ENCODE measurements around the gene CLCN5.

DNA sequence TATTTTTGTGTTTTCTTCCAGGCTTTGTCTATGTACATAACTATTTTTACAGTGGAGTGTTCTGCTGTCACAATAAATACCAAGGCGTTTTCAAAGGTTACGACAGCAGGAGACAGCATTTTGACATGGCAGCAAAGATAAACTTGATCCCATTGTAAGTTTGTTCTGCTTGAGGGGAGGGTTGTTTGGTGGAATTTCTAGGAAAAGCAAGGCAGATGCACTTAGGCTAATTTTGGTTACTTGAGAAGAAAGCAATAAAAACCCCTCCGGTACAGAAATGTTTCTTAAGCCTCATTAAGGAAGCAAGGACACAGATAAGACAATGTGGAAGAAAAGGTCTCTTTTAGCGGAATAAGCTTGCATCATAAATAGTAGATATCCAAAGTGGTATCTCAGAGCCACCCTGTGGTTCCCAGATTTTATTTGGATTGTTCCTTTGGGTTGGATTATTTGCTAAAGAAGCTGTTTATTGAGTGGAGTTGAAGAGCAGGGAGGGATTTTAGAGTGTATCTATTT, 54.3 kb downstream of the CLCN5 start:
- TF ChIP-seq GLIS3 (CRISPR knock-in tag; IDR thresholded peaks at IDR 0.05): no peak
- TF ChIP-seq, protein P1, sequence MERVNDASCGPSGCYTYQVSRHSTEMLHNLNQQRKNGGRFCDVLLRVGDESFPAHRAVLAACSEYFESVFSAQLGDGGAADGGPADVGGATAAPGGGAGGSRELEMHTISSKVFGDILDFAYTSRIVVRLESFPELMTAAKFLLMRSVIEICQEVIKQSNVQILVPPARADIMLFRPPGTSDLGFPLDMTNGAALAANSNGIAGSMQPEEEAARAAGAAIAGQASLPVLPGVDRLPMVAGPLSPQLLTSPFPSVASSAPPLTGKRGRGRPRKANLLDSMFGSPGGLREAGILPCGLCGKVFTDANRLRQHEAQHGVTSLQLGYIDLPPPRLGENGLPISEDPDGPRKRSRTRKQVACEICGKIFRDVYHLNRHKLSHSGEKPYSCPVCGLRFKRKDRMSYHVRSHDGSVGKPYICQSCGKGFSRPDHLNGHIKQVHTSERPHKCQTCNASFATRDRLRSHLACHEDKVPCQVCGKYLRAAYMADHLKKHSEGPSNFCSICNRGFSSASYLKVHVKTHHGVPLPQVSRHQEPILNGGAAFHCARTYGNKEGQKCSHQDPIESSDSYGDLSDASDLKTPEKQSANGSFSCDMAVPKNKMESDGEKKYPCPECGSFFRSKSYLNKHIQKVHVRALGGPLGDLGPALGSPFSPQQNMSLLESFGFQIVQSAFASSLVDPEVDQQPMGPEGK (CRISPR knock-in tag; IDR thresholded peaks at IDR 0.05; ENCODE audit: borderline replicate concordance): no peak
- no peak for TF ChIP-seq ZNF565 (CRISPR knock-in tag; conservative IDR thresholded peaks at IDR 0.05; ENCODE audit: low read depth)
- TF ChIP-seq, protein P2, sequence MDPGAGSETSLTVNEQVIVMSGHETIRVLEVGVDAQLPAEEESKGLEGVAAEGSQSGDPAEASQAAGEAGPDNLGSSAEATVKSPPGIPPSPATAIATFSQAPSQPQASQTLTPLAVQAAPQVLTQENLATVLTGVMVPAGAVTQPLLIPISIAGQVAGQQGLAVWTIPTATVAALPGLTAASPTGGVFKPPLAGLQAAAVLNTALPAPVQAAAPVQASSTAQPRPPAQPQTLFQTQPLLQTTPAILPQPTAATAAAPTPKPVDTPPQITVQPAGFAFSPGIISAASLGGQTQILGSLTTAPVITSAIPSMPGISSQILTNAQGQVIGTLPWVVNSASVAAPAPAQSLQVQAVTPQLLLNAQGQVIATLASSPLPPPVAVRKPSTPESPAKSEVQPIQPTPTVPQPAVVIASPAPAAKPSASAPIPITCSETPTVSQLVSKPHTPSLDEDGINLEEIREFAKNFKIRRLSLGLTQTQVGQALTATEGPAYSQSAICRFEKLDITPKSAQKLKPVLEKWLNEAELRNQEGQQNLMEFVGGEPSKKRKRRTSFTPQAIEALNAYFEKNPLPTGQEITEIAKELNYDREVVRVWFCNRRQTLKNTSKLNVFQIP (CRISPR knock-in tag; IDR thresholded peaks at IDR 0.05; ENCODE audit: borderline replicate concordance, low read depth): no peak
- no peak for TF ChIP-seq ARNTL (CRISPR knock-in tag; IDR thresholded peaks at IDR 0.05; ENCODE audit: borderline replicate concordance, low read depth)
- TF ChIP-seq BACH2 (CRISPR knock-in tag; IDR thresholded peaks at IDR 0.05; ENCODE audit: borderline replicate concordance): no peak
- TF ChIP-seq ZFP3 (CRISPR knock-in tag; IDR thresholded peaks at IDR 0.05): no peak
- no peak for TF ChIP-seq TOX (CRISPR knock-in tag; IDR thresholded peaks at IDR 0.05; ENCODE audit: borderline replicate concordance)
- TF ChIP-seq, protein P3, sequence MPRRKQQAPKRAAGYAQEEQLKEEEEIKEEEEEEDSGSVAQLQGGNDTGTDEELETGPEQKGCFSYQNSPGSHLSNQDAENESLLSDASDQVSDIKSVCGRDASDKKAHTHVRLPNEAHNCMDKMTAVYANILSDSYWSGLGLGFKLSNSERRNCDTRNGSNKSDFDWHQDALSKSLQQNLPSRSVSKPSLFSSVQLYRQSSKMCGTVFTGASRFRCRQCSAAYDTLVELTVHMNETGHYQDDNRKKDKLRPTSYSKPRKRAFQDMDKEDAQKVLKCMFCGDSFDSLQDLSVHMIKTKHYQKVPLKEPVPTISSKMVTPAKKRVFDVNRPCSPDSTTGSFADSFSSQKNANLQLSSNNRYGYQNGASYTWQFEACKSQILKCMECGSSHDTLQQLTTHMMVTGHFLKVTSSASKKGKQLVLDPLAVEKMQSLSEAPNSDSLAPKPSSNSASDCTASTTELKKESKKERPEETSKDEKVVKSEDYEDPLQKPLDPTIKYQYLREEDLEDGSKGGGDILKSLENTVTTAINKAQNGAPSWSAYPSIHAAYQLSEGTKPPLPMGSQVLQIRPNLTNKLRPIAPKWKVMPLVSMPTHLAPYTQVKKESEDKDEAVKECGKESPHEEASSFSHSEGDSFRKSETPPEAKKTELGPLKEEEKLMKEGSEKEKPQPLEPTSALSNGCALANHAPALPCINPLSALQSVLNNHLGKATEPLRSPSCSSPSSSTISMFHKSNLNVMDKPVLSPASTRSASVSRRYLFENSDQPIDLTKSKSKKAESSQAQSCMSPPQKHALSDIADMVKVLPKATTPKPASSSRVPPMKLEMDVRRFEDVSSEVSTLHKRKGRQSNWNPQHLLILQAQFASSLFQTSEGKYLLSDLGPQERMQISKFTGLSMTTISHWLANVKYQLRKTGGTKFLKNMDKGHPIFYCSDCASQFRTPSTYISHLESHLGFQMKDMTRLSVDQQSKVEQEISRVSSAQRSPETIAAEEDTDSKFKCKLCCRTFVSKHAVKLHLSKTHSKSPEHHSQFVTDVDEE (CRISPR knock-in tag; IDR thresholded peaks at IDR 0.05): no peak
- TF ChIP-seq, protein P4, sequence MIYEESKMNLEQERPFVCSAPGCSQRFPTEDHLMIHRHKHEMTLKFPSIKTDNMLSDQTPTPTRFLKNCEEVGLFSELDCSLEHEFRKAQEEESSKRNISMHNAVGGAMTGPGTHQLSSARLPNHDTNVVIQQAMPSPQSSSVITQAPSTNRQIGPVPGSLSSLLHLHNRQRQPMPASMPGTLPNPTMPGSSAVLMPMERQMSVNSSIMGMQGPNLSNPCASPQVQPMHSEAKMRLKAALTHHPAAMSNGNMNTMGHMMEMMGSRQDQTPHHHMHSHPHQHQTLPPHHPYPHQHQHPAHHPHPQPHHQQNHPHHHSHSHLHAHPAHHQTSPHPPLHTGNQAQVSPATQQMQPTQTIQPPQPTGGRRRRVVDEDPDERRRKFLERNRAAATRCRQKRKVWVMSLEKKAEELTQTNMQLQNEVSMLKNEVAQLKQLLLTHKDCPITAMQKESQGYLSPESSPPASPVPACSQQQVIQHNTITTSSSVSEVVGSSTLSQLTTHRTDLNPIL (CRISPR knock-in tag; IDR thresholded peaks at IDR 0.05; ENCODE audit: low read depth): no peak
- TF ChIP-seq ZC3H10 (CRISPR knock-in tag; IDR thresholded peaks at IDR 0.05): no peak
- no peak for TF ChIP-seq CSDC2 (CRISPR knock-in tag; IDR thresholded peaks at IDR 0.05)

Data from SK-N-SH treated with all-trans-retinoic acid at 6 μM for 48 hours (cell line).